ENCODE measurements around the gene SGK2.
A peak's percentile ranks its signal among the peaks of the same experiment; 100 is the strongest.

Gene SGK2

GRCh38 chr20:43558412-43559146 lies at the start of gene SGK2:
Gene SGK2 (plus strand): TSS chr20:43559027. CDS start chr20:43566496, 7,469 bp downstream.
- DNase-seq (ENCODE audit: low spot score in 2 of 2) (no peak), ATAC-seq (no peak)

GRCh38 chr20:43511879-43512278 lies 46.9 kb upstream of the SGK2 start:
- H3K9me3 Mint-ChIP-seq: no peaks in the 10 kb centered on the region
- no peak for DNase-seq (ENCODE audit: low spot score in 2 of 2)
- H3K27ac Mint-ChIP-seq: no peak overlapping the region
- no peak for ATAC-seq
- no peak overlapping the region for H3K4me3 Mint-ChIP-seq
- peaks cover 8% of the 10 kb centered on the region for H3K36me3 Mint-ChIP-seq
- peaks cover 18% of the 10 kb centered on the region for H3K4me1 Mint-ChIP-seq

More at GRCh38 chr20:43558412-43559146, at the start of gene SGK2:
- peak within 1 kb of the TSS; percentile 60 for H3K27ac Mint-ChIP-seq
- no peaks in the 10 kb centered on the region for H3K4me1 Mint-ChIP-seq
- peaks cover 5% of the 10 kb centered on the region for H3K36me3 Mint-ChIP-seq
- H3K4me3 Mint-ChIP-seq: no peak within 1 kb of the TSS
- H3K9me3 Mint-ChIP-seq: no peaks in the 10 kb centered on the region

- no peak for ATAC-seq
- Mint-ChIP-seq H3K9me3 (no peaks in the 10 kb centered on the region), H3K36me3 (peaks cover 8% of the 10 kb centered on the region), H3K4me3 (peak overlapping the region; percentile 97), H3K27ac (no peak overlapping the region), H3K4me1 (peaks cover 18% of the 10 kb centered on the region)
- DNase-seq (ENCODE audit: low spot score in 2 of 2): no peak
Observed at GRCh38 chr20:43513372-43513930, 45.4 kb upstream of the SGK2 start.

- H3K4me1 Mint-ChIP-seq: peaks cover 18% of the 10 kb centered on the region
- DNase-seq (ENCODE audit: low spot score in 2 of 2): peak; percentile 79 to 93
- H3K9me3 Mint-ChIP-seq: no peaks in the 10 kb centered on the region
- peak; percentile 90 for ATAC-seq
- peaks cover 8% of the 10 kb centered on the region for H3K36me3 Mint-ChIP-seq
- peak overlapping the region; percentile 97 for H3K4me3 Mint-ChIP-seq
- H3K27ac Mint-ChIP-seq: peak overlapping the region; percentile 97
Observed at GRCh38 chr20:43513931-43514647, 44.7 kb upstream of the SGK2 start.

GRCh38 chr20:43514648-43514999 lies 44.2 kb upstream of the SGK2 start:
- DNase-seq (ENCODE audit: low spot score in 2 of 2) (no peak), ATAC-seq (peak; percentile 44)
- Mint-ChIP-seq H3K36me3 (peaks cover 8% of the 10 kb centered on the region), H3K27ac (peak overlapping the region; percentile 97), H3K4me3 (peak overlapping the region; percentile 97), H3K9me3 (no peaks in the 10 kb centered on the region), H3K4me1 (peaks cover 18% of the 10 kb centered on the region)

GRCh38 chr20:43515628-43516027 lies 43.2 kb upstream of the SGK2 start:
- DNase-seq (ENCODE audit: low spot score in 2 of 2): no peak
- H3K36me3 Mint-ChIP-seq: peaks cover 8% of the 10 kb centered on the region
- H3K9me3 Mint-ChIP-seq: no peaks in the 10 kb centered on the region
- ATAC-seq: no peak
- H3K4me1 Mint-ChIP-seq: peaks cover 18% of the 10 kb centered on the region
- no peak overlapping the region for H3K27ac Mint-ChIP-seq
- H3K4me3 Mint-ChIP-seq: peak overlapping the region; percentile 97

- DNase-seq (ENCODE audit: low spot score in 2 of 2) (no peak), ATAC-seq (no peak)
- Mint-ChIP-seq H3K36me3 (peaks cover 8% of the 10 kb centered on the region), H3K4me3 (no peak overlapping the region), H3K4me1 (peaks cover 18% of the 10 kb centered on the region), H3K27ac (no peak overlapping the region), H3K9me3 (no peaks in the 10 kb centered on the region)
Observed at GRCh38 chr20:43516251-43516824, 42.5 kb upstream of the SGK2 start.

GRCh38 chr20:43520074-43520630 lies 38.7 kb upstream of the SGK2 start:
- no peaks in the 10 kb centered on the region for H3K9me3 Mint-ChIP-seq
- DNase-seq (ENCODE audit: low spot score in 2 of 2) (no peak), ATAC-seq (no peak)
- H3K4me3 Mint-ChIP-seq: no peak overlapping the region
- peaks cover 11% of the 10 kb centered on the region for H3K4me1 Mint-ChIP-seq
- no peak overlapping the region for H3K27ac Mint-ChIP-seq
- H3K36me3 Mint-ChIP-seq: no peaks in the 10 kb centered on the region

- DNase-seq (ENCODE audit: low spot score in 2 of 2) (no peak), ATAC-seq (no peak)
- no peak overlapping the region for H3K4me3 Mint-ChIP-seq
- no peak overlapping the region for H3K27ac Mint-ChIP-seq
- no peaks in the 10 kb centered on the region for H3K9me3 Mint-ChIP-seq
- H3K36me3 Mint-ChIP-seq: no peaks in the 10 kb centered on the region
- no peaks in the 10 kb centered on the region for H3K4me1 Mint-ChIP-seq
Observed at GRCh38 chr20:43525021-43525420, 33.8 kb upstream of the SGK2 start.

- Mint-ChIP-seq H3K4me1 (no peaks in the 10 kb centered on the region), H3K36me3 (no peaks in the 10 kb centered on the region), H3K27ac (no peak overlapping the region), H3K9me3 (no peaks in the 10 kb centered on the region), H3K4me3 (no peak overlapping the region)
- ATAC-seq (no peak), DNase-seq (ENCODE audit: low spot score in 2 of 2) (no peak)
Observed at GRCh38 chr20:43528258-43528875, 30.5 kb upstream of the SGK2 start.

GRCh38 chr20:43529051-43529450 lies 29.8 kb upstream of the SGK2 start:
- Mint-ChIP-seq H3K36me3 (no peaks in the 10 kb centered on the region), H3K27ac (no peak overlapping the region), H3K9me3 (no peaks in the 10 kb centered on the region), H3K4me3 (no peak overlapping the region), H3K4me1 (no peaks in the 10 kb centered on the region)
- no peak for DNase-seq (ENCODE audit: low spot score in 2 of 2)
- no peak for ATAC-seq

GRCh38 chr20:43529457-43530153 lies 29.2 kb upstream of the SGK2 start:
- H3K4me1 Mint-ChIP-seq: no peaks in the 10 kb centered on the region
- DNase-seq (ENCODE audit: low spot score in 2 of 2) (no peak), ATAC-seq (no peak)
- H3K27ac Mint-ChIP-seq: no peak overlapping the region
- H3K36me3 Mint-ChIP-seq: no peaks in the 10 kb centered on the region
- H3K9me3 Mint-ChIP-seq: no peaks in the 10 kb centered on the region
- H3K4me3 Mint-ChIP-seq: no peak overlapping the region

GRCh38 chr20:43530321-43531090 lies 28.3 kb upstream of the SGK2 start:
- no peak overlapping the region for H3K4me3 Mint-ChIP-seq

GRCh38 chr20:43531091-43531443 lies 27.8 kb upstream of the SGK2 start:
- Mint-ChIP-seq H3K4me1 (no peaks in the 10 kb centered on the region), H3K9me3 (no peaks in the 10 kb centered on the region), H3K4me3 (no peak overlapping the region), H3K27ac (peak overlapping the region; percentile 58), H3K36me3 (no peaks in the 10 kb centered on the region)
- ATAC-seq: no peak
- no peak for DNase-seq (ENCODE audit: low spot score in 2 of 2)

More at GRCh38 chr20:43530321-43531090, 28.3 kb upstream of the SGK2 start:
- no peaks in the 10 kb centered on the region for H3K36me3 Mint-ChIP-seq
- ATAC-seq: no peak
- peak overlapping the region; percentile 58 for H3K27ac Mint-ChIP-seq
- H3K4me1 Mint-ChIP-seq: no peaks in the 10 kb centered on the region
- no peaks in the 10 kb centered on the region for H3K9me3 Mint-ChIP-seq
- DNase-seq (ENCODE audit: low spot score in 2 of 2): no peak

Measured in stimulated activated effector memory CD8-positive, alpha-beta T cell treated with anti-CD3 and anti-CD28 coated beads, Interleukin-12 subunit alpha, Interleukin-12 subunit beta, amount 100 ng/mL, for 72 hours (primary cell).